GM19099 (cell line): ENCODE results near the gene GPR108.
A peak's percentile ranks its signal among the peaks of the same experiment; 100 is the strongest.

Source experiments
- POLR2A ChIP-seq: IDR thresholded peaks from 3 replicates; pipeline ENCODE4 v1.6.1; 2011; ENCODE audit warnings: low read depth; ENCODE audit not compliant: insufficient read length; ENCODE audit errors: extremely low read depth

GPR108 gene

DNA sequence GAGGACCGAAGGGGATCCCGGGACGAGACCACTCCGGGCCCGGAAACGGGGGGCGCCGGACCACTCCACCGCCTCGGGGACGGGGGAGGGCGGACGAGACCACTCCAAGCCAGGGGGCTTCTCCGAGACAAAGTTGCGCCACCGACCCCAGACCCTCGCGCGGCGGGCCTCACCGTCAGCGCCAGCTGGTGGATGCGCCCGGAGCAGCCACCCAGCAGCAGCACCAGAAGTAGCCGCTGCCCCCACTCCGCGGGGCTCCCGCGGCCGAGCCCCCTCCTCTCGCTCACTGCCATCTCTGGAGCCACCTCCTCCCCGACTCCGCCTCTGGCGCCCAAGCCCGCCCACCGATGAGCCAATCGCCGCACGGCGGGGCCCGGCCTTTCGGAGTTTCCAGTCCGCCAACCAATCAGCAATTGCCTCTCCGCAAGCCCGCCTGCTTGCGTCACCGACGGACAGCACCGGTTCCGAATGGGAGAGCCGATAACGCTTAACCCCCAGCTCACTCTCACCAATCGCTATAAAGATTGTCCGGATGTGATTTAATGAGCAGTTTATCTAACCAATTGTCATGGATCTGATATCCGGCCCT is at the start of gene GPR108:
Gene GPR108 (minus strand): TSS at position 297 of the 589 bp plus-strand sequence. CDS start 4 bp downstream, at position 293.
- peak; percentile 64 for TF ChIP-seq POLR2A

DNA sequence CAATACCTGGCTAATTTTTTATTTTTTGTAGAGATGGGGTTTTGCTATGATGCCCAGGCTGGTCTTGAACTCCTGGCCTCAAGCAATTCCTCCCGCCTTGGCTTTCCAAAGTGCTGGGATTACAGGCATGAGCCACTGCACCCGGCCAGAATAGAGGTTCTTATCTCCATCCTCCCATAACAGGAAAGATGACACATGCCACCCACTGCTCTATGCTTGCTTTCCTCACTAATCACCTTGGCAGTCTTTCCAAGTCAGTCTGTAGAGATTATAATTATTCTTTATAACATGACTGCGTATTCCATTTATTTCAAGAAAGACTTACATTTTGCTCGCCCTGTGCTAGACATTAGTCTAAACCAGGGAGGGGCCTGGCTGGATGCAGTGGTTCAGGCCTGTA is 41.8 kb upstream of the GPR108 start:
- no peak for TF ChIP-seq POLR2A

DNA sequence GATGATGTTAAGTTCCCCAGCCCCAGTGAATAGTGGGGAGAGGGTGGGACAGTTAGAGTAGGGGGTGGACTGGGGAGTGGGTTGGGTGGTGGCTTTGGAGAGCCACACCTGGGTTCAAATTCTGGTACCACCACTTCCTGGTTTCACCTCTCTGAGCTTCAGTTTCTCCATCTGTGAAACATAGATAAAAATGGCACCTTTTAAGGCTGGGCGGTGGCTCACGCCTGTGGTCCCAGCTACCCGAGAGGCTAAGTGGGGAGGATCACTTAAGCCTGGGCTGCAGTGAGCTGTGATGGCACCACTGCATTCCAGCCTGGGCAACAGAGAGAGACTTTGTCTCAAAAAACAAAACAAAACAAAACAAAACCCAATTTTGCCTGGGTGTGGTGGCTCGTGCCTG is 41.0 kb upstream of the GPR108 start:
- TF ChIP-seq POLR2A, result no peak

DNA sequence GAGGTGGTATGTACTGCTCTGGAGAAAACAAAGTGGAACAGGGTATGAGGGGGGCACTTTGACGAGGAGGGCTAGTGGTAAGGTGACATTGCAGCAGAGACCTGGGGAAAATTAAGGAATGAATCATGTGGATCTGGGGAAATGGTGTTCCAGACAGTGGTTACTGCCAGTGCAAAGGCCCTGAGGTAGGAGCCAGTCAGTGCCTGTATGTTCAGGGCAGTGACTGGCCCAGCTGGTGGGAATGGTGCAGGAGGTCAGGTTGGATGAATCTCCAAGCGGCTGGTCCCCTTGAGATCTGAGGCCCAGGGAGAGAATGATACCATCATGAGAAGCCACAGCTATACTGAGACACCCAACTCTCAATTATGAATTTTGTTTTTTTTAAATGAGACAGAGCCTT is 40.1 kb upstream of the GPR108 start:
- TF ChIP-seq POLR2A, result no peak

DNA sequence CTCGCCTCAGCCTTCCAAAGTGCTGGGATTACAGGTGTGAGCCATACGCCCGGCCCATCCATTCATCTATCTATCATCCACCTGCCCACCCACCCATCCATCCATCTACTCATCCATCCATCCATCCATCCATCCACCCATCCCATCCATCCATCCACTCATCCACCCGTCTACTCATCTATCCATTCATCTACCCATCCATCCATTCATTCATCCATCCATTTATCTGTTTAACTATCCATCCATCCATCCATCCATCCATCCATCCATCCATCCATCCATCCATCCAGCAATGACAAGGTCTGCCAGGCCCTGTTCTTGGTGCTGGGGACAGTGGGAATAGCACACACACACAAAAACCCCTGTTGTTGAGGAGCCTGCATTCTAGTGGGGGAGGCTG is 39.6 kb upstream of the GPR108 start:
- no peak for TF ChIP-seq POLR2A

DNA sequence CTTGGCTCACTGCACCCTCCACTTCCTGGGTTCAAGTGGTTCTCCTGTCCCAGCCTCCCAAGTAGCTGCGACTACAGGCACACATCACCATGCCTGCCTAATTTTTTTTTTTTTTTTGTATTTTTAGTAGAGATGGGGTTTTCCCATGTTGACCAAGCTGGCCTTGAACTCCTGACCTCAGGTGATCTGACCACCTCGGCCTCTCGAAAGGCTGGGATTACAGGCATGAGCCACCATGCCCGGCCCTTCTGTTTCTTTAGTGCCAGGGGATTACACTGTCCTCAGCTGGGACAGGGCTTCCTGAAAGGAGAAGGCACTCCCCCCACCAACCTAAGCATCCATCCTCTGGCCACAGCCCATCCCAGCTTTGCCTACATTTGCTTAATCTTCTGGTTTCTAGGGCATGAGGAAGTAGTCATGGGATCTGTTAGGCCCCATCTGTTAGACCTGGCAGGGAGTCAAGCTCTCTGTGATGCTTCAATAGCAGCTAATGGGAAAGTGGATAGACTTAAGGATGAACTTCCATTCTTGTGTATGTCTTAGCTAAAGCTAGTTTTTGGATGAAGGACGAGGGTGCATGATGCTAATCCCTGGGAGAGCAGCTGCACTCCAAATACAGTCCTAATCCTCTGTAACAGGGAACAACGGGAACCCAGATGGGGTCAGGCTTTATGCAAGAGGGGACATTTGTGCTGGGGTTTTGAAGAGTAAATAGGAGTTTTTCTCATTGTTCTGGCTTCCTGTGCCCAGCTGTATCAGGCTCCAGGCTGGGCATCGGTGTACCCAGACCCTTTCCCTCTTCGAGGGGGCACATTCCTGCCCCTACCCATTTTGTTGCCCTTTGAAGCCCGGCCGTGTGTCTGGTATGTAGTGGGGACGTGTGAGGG is 37.7 kb upstream of the GPR108 start:
- TF ChIP-seq POLR2A, result no peak

DNA sequence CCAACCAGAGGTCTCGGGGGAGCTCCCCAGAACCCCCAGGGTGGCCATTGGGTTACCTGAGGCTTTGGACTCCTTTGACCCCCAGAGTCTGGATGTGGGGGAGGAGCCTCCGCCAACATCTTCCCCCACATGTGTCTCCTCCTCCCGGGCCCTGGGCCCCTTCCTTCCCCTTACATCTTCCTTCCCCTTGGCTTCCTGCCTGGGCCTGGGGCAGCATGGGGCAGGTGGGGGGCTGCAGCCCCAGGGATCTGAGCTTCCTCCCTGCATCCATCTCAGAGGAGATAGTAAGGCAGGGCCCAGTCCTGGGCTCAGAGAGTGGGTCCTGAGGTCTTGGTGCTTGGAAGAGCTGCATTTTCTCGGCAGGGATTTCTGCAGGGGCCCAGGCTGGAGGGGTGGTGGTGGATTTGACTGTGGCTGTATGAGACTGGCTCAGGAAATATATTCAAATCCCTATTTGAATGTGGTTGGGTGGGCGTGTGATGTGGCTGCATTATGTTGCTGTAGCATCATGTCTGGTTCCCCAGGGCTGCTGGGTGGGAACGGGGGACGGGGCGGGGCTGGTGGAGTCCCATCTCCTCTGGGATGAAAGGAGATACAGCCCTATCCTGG is 36.0 kb upstream of the GPR108 start:
- peak; percentile 62 for TF ChIP-seq POLR2A

DNA sequence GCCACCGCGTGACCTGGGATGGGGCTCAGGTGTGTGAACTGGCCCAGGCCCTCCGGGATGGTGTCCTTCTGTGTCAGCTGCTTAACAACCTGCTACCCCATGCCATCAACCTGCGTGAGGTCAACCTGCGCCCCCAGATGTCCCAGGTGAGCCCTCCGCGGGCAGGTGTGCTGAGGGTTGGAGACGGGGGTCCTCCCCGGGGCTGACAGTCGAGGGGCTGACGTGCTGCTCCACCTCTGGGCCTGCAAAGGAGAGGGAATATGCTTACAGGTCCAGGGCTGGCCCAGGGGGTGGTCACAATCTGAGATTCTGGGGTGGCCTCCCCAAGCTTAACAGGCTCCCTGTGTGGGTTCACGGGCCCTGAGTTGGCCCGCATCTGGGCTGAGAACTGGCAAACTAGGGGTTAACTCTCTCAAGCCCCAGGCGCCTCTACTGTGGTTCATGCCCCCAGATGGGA is 35.5 kb upstream of the GPR108 start:
- no peak for TF ChIP-seq POLR2A

DNA sequence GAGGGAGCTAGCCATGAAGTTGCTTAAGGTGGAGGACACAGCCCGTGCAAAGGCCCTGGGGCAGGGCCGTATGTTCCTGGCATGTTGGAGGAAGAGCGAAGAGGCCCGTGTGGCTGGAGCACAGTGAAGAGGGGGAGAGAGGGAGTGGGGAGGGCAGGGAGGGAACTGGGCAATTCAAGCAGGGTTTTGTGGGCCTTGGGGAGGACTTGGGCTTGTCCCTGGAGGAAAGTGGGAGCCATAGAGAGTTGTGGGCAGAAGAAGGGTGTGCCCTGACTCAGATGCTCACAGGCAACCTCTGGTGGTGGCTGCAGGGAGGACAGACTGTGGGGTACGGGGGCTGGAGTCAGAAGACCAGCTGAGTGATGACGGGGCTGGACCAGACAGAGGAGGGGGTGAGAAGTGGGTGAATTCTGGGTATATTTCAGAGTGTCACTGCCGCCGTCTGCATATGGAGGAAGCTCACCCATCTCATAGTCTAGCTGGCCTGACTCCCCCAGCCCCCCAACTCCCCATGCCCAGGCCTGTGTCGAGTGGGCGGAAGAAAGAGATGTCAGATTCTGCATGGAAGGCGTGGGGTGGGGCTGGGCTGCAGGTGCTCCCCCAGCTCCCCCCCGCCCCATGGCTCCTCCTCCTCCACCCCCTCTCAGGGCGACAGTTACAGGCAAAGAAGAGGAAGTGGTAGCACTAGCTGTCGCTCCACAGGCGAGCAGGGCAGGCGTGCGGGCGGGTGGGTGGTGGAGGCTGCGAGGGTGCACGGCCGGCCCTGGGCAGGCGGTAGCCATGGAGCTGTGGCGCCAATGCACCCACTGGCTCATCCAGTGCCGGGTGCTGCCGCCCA is 34.9 kb upstream of the GPR108 start, which contains the start of gene VAV1:
Gene VAV1 (plus strand): TSS at position 681 of the 838 bp plus-strand sequence. CDS start 100 bp downstream, at position 781.
- peak; percentile 87 for TF ChIP-seq POLR2A

DNA sequence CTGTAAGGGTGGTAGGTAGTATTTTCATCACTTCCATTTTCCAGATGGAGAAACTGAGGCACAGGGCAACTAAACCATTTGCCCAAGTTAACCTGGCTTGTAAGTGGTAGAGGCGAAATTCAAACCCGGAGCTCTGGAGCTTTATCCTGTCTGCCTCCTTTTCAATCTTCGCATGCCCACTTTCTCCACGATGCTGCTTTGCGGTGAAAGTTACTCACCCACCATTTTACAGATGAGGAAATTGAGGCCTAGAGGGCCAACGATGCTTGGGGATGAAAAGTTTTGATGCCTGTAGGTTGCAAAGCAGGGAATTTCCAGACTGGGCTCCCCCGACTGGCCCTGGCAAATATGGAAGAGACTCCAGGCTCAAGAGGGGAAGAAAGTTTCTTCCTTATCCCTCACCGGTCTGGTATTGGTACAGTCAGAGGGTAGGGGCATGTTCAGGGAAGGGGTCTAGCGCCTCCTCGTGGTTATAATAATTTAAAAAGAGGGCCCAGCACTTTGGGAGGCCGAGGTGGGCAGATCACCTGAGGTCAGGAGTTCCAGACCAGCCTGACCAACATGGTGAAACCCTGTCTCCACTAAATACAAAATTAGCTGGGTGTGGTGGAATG is 31.7 kb upstream of the GPR108 start:
- TF ChIP-seq POLR2A, result no peak

DNA sequence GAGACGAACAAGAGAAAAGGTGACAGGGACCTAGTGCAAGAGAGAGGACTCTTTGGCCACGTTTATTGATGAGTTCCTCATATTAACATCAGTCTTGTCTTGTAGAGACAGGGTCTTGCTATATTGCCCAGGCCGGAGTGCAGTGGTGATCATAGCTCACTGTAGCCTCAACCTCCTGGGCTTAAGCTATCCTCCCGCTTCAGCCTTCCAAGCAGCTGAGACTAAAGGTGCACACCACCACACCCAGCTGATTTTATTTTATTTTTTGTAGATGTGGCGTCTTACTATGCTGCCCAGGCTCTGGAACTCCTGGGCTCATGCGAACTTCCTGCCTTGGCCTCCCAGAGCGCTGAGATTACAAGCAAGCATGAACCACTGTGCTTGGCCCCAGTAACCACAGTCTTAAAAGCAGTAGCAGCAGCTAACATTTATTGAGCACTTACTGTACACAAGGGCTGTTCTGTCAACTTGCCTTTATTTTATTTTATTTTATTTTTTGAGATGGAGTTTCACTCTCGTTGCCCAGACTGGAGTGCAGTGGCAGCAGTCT is 30.9 kb upstream of the GPR108 start:
- no peak for TF ChIP-seq POLR2A

DNA sequence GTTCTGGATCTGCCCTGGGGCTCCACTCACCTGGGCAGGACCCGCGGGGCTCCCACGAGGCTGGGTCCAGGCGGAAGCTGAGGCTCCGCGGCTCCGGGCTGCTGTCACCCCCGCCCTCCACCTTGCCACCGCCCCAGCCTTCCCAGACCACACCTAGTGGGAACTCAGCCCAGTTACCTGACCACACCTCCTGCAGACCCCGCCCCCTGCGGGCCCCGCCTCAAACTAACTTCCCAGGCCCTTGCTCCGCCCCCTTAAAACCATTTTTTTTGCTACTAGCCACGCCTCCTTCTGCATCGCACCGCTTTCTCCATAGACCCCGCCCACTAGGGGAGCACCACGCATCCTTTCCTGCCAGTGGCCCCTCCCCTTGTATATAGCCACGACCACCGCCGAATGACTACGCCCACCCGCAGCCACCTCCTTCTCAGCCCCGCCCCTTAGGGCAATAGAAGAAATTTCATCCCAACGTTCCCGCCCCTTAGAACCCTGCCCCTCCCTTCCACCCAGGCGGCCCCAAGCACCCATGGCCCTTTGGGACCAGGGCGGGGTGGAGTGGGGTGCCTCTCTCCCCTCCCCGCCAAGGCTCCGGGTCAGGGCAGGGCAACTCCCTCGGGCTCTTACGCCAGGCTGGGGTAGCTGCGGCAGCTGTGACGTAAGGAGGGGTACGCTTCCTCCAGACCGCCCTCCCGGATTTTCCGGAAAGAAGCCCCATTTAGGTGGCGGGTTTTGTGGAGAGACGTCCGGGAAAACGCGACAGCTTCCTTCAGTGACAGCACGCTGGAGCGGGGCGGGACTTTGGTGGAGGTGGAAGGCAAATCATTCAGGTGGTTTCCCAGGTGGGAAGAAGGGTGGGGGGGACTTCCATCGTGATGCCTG is 30.2 kb upstream of the GPR108 start, which contains the start of gene SH2D3A:
Gene SH2D3A (minus strand): TSS at position 79 of the 879 bp plus-strand sequence. CDS start 3,687 bp downstream, outside the sequence.
- TF ChIP-seq POLR2A, result peak; percentile 52

DNA sequence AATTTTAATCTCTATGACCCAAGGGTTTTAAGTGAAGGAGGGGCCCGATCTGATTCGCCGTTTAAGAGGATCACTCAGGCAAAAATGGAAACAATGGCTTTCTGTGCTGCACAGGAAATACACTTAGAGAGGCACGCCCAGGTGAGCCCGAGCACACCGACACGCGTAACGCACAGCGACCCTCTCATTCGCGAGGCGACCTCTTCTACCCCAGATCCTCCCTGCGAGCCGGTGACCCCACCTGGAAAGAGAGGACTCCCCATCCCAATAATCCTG is 29.6 kb upstream of the GPR108 start:
- TF ChIP-seq POLR2A, result no peak

DNA sequence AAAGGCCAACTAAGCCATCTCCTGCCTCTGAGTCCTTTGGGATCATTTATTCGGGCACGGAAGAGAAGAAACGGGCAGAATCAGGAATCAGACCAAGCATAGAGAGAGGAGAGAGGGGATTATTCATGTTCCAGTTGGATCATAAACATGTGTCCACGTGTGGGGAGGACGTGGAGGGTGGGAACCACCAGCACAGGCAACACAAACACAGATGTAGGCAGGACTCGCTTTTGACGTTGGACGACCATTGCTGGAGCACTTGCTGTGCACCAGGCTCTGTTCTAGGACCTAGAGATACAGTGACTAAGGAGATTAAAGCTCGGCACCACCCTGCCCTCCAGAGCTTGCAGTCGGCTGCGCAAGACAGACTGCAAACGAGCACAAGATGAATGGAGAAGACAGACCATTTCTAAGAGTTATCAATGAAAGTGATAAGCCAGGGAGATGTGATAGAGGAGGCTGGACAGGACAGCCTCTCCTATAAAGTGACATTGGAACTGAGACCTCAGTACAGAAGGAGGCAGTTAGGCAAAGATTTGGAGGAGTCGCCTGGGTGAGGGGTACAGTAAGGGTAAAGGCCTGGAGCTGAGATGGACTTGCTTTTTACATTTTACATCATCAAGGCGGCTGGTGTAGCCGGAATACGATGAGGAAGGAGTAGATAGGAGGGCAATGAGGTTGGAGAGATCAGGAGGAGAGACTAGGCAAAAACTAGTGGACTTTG is 29.1 kb upstream of the GPR108 start:
- TF ChIP-seq POLR2A, result no peak
